ENCODE measurements around the gene MAGEA1.
"Not testable (repeated sequence)": the region's sequence is repeated elsewhere in the genome, so short reads cannot be mapped to it uniquely, and the experiment has no call there.

- TF ChIP-seq POLR2A, CTCF (IDR thresholded peaks at IDR 0.05): not testable (repeated sequence)
Observed at GRCh38 chrX:153139074-153139473, 40.0 kb upstream of the MAGEA1 start.
